Measurements from ENCODE around the gene FUT2.

The FUT2 gene

GRCh38 chr19:48745208-48745995 lies 49.6 kb downstream of the FUT2 start:
- H3K4me3 ChIP-seq (ENCODE audit: low read depth, low read length): no peak overlapping the region
- TF ChIP-seq CTCF (IDR thresholded peaks at IDR 0.05; ENCODE audit: low read depth, low read length) (no peak), MYC (IDR thresholded peaks at IDR 0.05; ENCODE audit: low read depth, low read length) (peak; percentile 95)
- DNase-seq (ENCODE audit: low read depth): peak; percentile 89

GRCh38 chr19:48746110-48746509 lies 50.3 kb downstream of the FUT2 start:
- TF ChIP-seq CTCF (IDR thresholded peaks at IDR 0.05; ENCODE audit: low read depth, low read length) (no peak), MAX (IDR thresholded peaks at IDR 0.05; ENCODE audit: low read depth, low read length) (no peak), MYC (IDR thresholded peaks at IDR 0.05; ENCODE audit: low read depth, low read length) (no peak)
- DNase-seq (ENCODE audit: low read depth): no peak
- H3K4me3 ChIP-seq (ENCODE audit: low read depth, low read length): no peak overlapping the region

GRCh38 chr19:48746738-48747575 lies 51.2 kb downstream of the FUT2 start, which contains the start of gene IZUMO1:
Gene IZUMO1, minus strand, starts transcription at chr19:48746909. Its CDS starts 1,050 bp downstream, at chr19:48745859.
- no peak for DNase-seq (ENCODE audit: low read depth)
- H3K4me3 ChIP-seq (ENCODE audit: low read depth, low read length): no peak within 1 kb of the TSS
- TF ChIP-seq CTCF (IDR thresholded peaks at IDR 0.05; ENCODE audit: low read depth, low read length) (no peak), MAX (IDR thresholded peaks at IDR 0.05; ENCODE audit: low read depth, low read length) (no peak), POLR2A (IDR thresholded peaks at IDR 0.05; ENCODE audit: extremely low read depth, insufficient read length) (no peak), MYC (IDR thresholded peaks at IDR 0.05; ENCODE audit: low read depth, low read length) (no peak)

- no peak overlapping the region for H3K4me3 ChIP-seq (ENCODE audit: low read depth, low read length)
- DNase-seq (ENCODE audit: low read depth): no peak
Observed at GRCh38 chr19:48749571-48750198, 53.9 kb downstream of the FUT2 start.

GRCh38 chr19:48750351-48750750 lies 54.6 kb downstream of the FUT2 start:
- no peak overlapping the region for H3K4me3 ChIP-seq (ENCODE audit: low read depth, low read length)
- TF ChIP-seq CTCF (IDR thresholded peaks at IDR 0.05; ENCODE audit: low read depth, low read length) (no peak), MYC (IDR thresholded peaks at IDR 0.05; ENCODE audit: low read depth, low read length) (0 out of 2 replicates have a peak, but pooled peaks have one; percentile 8), POLR2A (IDR thresholded peaks at IDR 0.05; ENCODE audit: extremely low read depth, insufficient read length) (no peak), MAX (IDR thresholded peaks at IDR 0.05; ENCODE audit: low read depth, low read length) (0 out of 2 replicates have a peak, but pooled peaks have one; percentile 5)
- DNase-seq (ENCODE audit: low read depth): no peak

More at GRCh38 chr19:48749571-48750198, 53.9 kb downstream of the FUT2 start:
- no peak for TF ChIP-seq MAX (IDR thresholded peaks at IDR 0.05; ENCODE audit: low read depth, low read length)
- no peak for TF ChIP-seq MYC (IDR thresholded peaks at IDR 0.05; ENCODE audit: low read depth, low read length)
- TF ChIP-seq CTCF (IDR thresholded peaks at IDR 0.05; ENCODE audit: low read depth, low read length): no peak
- no peak for TF ChIP-seq POLR2A (IDR thresholded peaks at IDR 0.05; ENCODE audit: extremely low read depth, insufficient read length)
